ENCODE results near the gene TTLL12.

DNA sequence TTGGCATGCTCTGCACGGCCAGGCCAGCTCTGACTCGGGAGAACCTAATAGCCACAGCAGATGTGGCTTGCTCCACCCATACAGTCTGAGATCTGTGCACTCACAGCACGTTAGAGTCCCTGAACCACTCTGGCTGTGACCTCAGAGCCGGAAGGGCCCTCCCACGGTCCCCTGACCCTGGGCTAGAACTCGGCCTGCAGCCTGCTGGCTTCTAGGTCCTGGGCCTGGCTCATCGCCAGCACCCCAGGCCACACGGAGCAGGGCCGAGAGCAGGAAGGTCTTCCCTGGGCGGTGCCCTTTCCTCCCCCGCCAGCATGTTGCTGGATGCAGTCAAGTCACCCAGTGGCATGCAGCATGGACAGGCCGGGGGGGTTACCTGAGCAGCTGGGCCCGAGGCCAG lies 35.3 kb upstream of the TTLL12 start:
- TF ChIP-seq, protein P1, sequence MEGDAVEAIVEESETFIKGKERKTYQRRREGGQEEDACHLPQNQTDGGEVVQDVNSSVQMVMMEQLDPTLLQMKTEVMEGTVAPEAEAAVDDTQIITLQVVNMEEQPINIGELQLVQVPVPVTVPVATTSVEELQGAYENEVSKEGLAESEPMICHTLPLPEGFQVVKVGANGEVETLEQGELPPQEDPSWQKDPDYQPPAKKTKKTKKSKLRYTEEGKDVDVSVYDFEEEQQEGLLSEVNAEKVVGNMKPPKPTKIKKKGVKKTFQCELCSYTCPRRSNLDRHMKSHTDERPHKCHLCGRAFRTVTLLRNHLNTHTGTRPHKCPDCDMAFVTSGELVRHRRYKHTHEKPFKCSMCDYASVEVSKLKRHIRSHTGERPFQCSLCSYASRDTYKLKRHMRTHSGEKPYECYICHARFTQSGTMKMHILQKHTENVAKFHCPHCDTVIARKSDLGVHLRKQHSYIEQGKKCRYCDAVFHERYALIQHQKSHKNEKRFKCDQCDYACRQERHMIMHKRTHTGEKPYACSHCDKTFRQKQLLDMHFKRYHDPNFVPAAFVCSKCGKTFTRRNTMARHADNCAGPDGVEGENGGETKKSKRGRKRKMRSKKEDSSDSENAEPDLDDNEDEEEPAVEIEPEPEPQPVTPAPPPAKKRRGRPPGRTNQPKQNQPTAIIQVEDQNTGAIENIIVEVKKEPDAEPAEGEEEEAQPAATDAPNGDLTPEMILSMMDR (IDR thresholded peaks at IDR 0.05) = no peak
- TF ChIP-seq POLR2A (IDR thresholded peaks at IDR 0.05) = no peak
